Body of pancreas (tissue), 4 donors: Measurements from ENCODE around the gene ANKMY1. TPM values are rescaled to one million over a fixed set of nuclear protein-coding genes. Genes with fewer than 3 reads are reported as not detected.

Source experiments
- ATAC-seq: fragments of 150-250 bp; one replicate; pipeline ENCODE4 v1.9.1; 2016
- DNase-seq, 4 donors: peaks; one replicate each; pipeline ENCODE4 v3.0.0-alpha.2; 2019
- H3K27ac ChIP-seq, 4 donors: fragments of 200-600 bp; sonication (generic); 1 replicate in 3 of 4; 2 replicates in 1 of 4; pipeline versions ENCODE4 v1.5.1 to v1.6.1; 2016 to 2019; ENCODE audit warnings: mild to moderate bottlenecking in 1 of 4, mixed read lengths in 1 of 4, moderate library complexity in 1 of 4
- H3K27me3 ChIP-seq, 2 donors: fragments of 200-600 bp; sonication (generic); one replicate each; pipeline ENCODE4 v1.6.0; 2016; ENCODE audit warnings: mild to moderate bottlenecking in 1 of 2
- H3K36me3 ChIP-seq, 2 donors: fragments of 200-600 bp; sonication (generic); replicated peaks in 1 of 2; 2 replicates each; pipeline ENCODE4 v1.5.1; 2016; ENCODE audit warnings: low read depth in 2 of 2; ENCODE audit not compliant: insufficient read depth in 1 of 2
- H3K4me1 ChIP-seq: fragments of 200-600 bp; sonication (generic); one replicate; pipeline ENCODE4 v1.6.0; 2016
- H3K4me3 ChIP-seq, 2 donors: fragments of 200-600 bp; sonication (generic); 1 replicate in 1 of 2; 2 replicates in 1 of 2; pipeline ENCODE4 v1.5.1; 2016 to 2019
- H3K9me3 ChIP-seq, 3 donors: fragments of 200-600 bp; sonication (generic); 1 replicate in 2 of 3; 2 replicates in 1 of 3; pipeline ENCODE4 v1.5.1; 2016
- POLR2A ChIP-seq, 3 donors: fragments of 450-650 bp; IDR thresholded peaks; one replicate each; pipeline ENCODE4 v1.6.1; 2016; ENCODE audit warnings: antibody characterized with exemption in 3 of 3, mild to moderate bottlenecking in 2 of 3
- WGBS, 2 donors: methylation state at CpG; one replicate each; pipeline ENCODE4 v1.1.5; 2017; 5-methylcytosine and 5-hydroxymethylcytosine counted together
- intact Hi-C: fragments of 100-400 bp; cut with DNase I; formaldehyde crosslinking; loops from one replicate; pipeline ENCODE4 v1.15.1; 2023
- total RNA-seq, 2 donors: library from RNA; depleted of rRNA; stranded (reverse); fragments of >200 nt; gene quantifications; one replicate each; pipeline ENCODE4 v1.1.0, GENCODE V29; 2016
- TF ChIP-seq, protein P1 (sequence below), 7 experiments: fragments of 450-650 bp in 4 of 7; fragments of 200-600 bp in 3 of 7; sonication (generic) in 3 of 7; IDR thresholded peaks; one replicate each; pipeline ENCODE4 v1.5.1; 2016 to 2019; ENCODE audit warnings: antibody characterized with exemption in 7 of 7

ANKMY1 gene
- total RNA-seq, 2 donors from 2014 or later = 17.9 to 26.0 TPM

DNA sequence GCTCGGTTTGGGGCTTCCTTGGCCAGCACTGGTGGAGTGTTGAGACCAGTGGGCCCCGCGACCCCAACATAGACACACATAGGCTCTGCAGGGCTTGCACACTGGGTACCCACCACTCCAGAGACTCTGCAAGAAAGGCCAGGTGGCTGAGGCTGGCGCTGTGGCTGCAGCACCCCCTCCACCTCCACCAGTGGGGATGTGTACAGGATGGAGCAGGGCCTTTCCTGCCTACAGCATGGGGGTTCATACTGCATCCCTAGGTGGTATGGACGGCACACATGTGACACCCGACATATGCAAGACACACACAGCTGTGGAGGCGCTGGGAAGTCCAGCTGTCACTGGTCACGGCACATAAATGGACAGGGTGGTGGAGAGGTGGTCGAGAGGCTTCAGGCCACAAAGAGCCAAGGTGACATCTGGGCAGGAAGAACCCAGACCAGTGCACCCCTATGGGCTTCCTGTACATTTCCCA is 11.8 kb upstream of the ANKMY1 start:
- Histone ChIP-seq H3K4me1 (peaks cover 65% of the 10 kb centered on the region), H3K4me3 (peak overlapping the region; percentile 32 to 59), H3K27me3 (no peaks in the 10 kb centered on the region), H3K36me3 (no peaks in the 10 kb centered on the region), H3K27ac (peak overlapping the region in 2 of 4 donors; percentile 80 to 81), H3K9me3 (no peaks in the 10 kb centered on the region)
- intact Hi-C loops = no loop called here
- ATAC-seq (no peak), DNase-seq (peak in 1 of 4 donors; percentile 26)
- 27 to 45% methylated on average over 5 to 9 of the region's 9 CpGs for WGBS, 2 donors
- TF ChIP-seq, protein P1, sequence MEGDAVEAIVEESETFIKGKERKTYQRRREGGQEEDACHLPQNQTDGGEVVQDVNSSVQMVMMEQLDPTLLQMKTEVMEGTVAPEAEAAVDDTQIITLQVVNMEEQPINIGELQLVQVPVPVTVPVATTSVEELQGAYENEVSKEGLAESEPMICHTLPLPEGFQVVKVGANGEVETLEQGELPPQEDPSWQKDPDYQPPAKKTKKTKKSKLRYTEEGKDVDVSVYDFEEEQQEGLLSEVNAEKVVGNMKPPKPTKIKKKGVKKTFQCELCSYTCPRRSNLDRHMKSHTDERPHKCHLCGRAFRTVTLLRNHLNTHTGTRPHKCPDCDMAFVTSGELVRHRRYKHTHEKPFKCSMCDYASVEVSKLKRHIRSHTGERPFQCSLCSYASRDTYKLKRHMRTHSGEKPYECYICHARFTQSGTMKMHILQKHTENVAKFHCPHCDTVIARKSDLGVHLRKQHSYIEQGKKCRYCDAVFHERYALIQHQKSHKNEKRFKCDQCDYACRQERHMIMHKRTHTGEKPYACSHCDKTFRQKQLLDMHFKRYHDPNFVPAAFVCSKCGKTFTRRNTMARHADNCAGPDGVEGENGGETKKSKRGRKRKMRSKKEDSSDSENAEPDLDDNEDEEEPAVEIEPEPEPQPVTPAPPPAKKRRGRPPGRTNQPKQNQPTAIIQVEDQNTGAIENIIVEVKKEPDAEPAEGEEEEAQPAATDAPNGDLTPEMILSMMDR (IDR thresholded peaks at IDR 0.05) = no peak
- no peak for TF ChIP-seq POLR2A (IDR thresholded peaks at IDR 0.05)

DNA sequence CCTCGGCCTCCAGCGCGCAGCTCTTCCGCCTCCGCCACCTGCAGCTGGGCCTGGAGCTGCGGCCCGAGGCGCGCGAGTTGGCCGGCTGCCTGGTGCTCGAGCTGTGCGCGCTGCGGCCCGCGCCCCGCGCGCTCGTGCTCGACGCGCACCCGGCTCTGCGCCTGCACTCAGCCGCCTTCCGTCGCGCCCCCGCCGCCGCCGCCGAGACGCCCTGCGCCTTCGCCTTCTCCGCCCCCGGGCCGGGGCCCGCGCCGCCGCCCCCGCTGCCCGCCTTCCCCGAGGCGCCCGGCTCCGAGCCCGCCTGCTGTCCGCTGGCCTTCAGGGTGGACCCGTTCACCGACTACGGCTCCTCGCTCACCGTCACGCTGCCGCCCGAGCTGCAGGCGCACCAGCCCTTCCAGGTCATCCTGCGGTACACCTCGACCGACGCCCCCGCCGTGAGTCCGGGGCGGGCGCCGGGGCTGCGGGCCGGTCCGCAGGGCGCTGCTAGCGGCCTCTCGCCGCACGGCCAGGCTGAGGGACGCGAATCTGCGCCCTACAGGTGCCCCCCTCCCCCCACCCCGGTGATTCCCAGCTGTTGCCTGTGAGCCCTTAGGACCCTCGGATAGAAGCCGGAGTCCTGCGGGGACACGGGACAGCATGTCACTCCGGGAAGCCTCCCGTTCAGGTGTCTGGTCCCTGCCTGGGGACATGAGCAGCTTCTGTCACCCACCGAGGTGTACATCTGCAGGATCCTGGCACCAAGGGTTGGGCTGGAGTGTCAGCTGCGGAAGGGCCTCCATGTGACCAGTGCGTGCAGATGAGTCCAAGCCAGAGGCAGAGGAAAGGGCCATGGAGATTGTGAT is 11.1 kb upstream of the ANKMY1 start:
- no peaks in the 10 kb centered on the region for H3K36me3 ChIP-seq
- ATAC-seq = peak; percentile 59
- 0 to 1% methylated on average over 27 to 59 of the region's 93 CpGs for WGBS, 2 donors
- H3K27ac ChIP-seq = peak overlapping the region; percentile 63 to 81 (median 78)
- H3K9me3 ChIP-seq = no peaks in the 10 kb centered on the region
- H3K27me3 ChIP-seq = no peaks in the 10 kb centered on the region
- H3K4me1 ChIP-seq = peaks cover 70% of the 10 kb centered on the region
- peak overlapping the region; percentile 32 to 59 for H3K4me3 ChIP-seq
- TF ChIP-seq, protein P1 (IDR thresholded peaks at IDR 0.05) = peak in 1 of 7 experiments; percentile 3
- peak in 1 of 3 donors; percentile 11 for TF ChIP-seq POLR2A (IDR thresholded peaks at IDR 0.05)
- intact Hi-C loops = no loop called here
- DNase-seq = peak; percentile 74 to 84 (median 78)

DNA sequence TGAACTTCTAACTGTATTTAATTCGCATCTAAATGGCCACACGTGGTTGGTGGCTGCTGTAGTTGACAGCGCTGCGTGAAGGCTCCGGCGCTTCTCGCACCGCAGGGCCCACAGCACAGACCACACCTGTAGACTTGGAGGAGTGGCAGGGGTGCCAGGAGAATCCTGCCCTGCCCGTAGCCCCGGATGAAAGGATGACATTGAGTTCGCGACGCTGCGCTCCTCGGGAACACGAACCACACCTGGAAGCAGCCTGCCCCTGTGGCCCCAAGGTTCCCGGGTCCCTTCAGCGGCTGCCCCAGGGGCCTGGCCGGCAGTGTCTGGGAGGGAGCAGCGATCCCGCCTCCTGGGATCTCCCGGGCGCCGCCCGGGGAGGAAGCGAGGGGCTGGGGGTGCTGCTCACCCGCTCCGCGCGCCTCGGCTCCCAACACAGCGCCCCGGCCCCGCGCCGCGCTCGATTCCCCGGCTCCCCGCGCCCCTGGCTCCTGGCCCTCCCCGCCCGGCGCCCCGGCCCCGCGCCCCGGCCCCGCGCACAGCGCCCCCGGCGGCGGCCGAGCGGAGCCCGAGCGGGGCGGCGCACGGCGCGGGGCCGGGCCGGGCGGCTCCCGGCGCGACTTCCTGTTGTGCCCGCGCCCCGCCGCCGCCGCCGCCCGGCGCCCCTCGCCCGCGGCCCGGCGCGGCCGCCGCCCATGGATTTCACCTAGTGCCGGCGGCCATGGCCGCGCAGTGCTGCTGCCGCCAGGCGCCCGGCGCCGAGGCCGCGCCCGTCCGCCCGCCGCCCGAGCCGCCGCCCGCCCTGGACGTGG is 10.3 kb upstream of the ANKMY1 start, which contains the start of gene RNPEPL1:
TSS of gene RNPEPL1 (plus strand) at position 613 of the 806 bp plus-strand sequence. CDS start at position 716, 103 bp downstream.
- H3K27ac ChIP-seq = peak within 1 kb of the TSS; percentile 90 to 94 (median 93)
- TF ChIP-seq, protein P1 (IDR thresholded peaks at IDR 0.05) = peak in 2 of 7 experiments; percentile 13 to 39
- peak in 2 of 3 donors; percentile 35 to 50 for TF ChIP-seq POLR2A (IDR thresholded peaks at IDR 0.05)
- intact Hi-C loops = no loop called here
- peaks cover 70% of the 10 kb centered on the region for H3K4me1 ChIP-seq
- DNase-seq = peak; percentile 50 to 63 (median 52)
- H3K4me3 ChIP-seq = peak within 1 kb of the TSS; percentile 32 to 59
- ATAC-seq = peak; percentile 69
- H3K9me3 ChIP-seq = no peaks in the 10 kb centered on the region
- no peaks in the 10 kb centered on the region for H3K27me3 ChIP-seq
- no peaks in the 10 kb centered on the region for H3K36me3 ChIP-seq
- WGBS, 2 donors = 0 to 1% methylated on average over 2 to 60 of the region's 106 CpGs

DNA sequence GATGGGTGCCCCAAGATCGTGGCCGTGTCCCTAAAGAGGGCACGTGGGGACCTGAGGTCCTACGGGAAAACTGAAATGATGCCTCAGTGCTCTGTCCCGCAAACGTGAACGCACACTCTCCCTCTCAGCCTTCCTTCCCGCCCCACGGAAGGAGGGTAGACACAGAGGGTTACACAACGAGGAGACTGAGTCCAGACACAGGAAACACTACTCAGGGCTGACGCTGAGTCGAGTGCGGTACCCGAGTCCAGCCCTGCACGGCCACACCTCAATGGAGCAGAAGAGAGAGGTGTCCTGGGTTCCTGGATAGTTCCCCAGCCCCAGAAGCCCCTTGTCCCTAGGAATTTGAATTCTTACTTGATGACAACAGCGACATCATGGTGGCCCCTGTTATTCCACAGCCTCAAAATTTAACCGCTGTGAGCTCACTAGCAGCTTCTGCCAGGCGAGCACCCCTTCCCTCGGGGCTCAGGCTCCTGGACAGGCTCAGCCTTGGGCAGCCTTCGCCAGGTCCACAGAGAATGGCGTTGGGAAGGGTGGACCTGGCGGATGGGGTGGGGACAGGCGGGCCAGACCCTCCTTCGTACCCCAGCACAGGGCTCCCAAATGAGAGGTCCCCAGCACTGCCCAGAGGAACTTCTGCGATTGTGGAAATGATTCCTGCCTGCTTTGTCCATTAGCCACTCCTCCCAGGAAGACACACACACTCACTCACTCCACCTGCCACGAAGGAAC is 9.5 kb upstream of the ANKMY1 start:
- 20 to 29% methylated on average over 13 to 26 of the region's 26 CpGs for WGBS, 2 donors
- TF ChIP-seq, protein P1 (IDR thresholded peaks at IDR 0.05) = no peak
- TF ChIP-seq POLR2A (IDR thresholded peaks at IDR 0.05) = no peak
- H3K4me1 ChIP-seq = peaks cover 68% of the 10 kb centered on the region
- ATAC-seq (no peak), DNase-seq (peak; percentile 12 to 38 (median 20))
- no peaks in the 10 kb centered on the region for H3K9me3 ChIP-seq
- intact Hi-C loops = no loop called here
- peak overlapping the region; percentile 90 to 94 (median 93) for H3K27ac ChIP-seq
- H3K27me3 ChIP-seq = no peaks in the 10 kb centered on the region
- peak overlapping the region in 1 of 2 donors; percentile 42 for H3K4me3 ChIP-seq
- H3K36me3 ChIP-seq = no peaks in the 10 kb centered on the region
